Heart left ventricle (tissue), 13 donors: ENCODE measurements around the gene HOXA3.

Experiments used
- CTCF ChIP-seq, 12 donors: fragments of 200-600 bp; sonication (generic) in 4 of 12; IDR thresholded peaks; one replicate each; pipeline versions ENCODE4 v1.5.0 to v1.8.0; 2018 to 2022; ENCODE audit warnings: antibody characterized with exemption in 12 of 12, mild to moderate bottlenecking in 5 of 12
- POLR2A ChIP-seq, 2 donors: fragments of 450-650 bp; IDR thresholded peaks; one replicate each; pipeline ENCODE4 v1.6.1; 2017; ENCODE audit warnings: antibody characterized with exemption in 2 of 2, mild to moderate bottlenecking in 2 of 2, moderate library complexity in 2 of 2
- donor health status: ischemic (EF 13 %, LVEDD 7.1; RV severe dilation, severe dysfunction).
- donor health status: DM: no; HTN: yes; CAD: no.
- donor health status: DM: no; HTN: no; CAD: no.
- donor health status: ischemic (EF 25% LVEDD 6.9; RV normal size, moderate dysfunction).
- donor health status: ischemic (EF 25% LVEDD 5.7; RV mildly dilated, moderate dysfunction).
- donor health status: ischemic (EF 35%, LVEDD 5.7; RV mildly dilated, moderate dysfunction).
- donor health status: nonischemic (EF 11% LVEDD 7.7; RV severe dilation, severe dysfunction).
- donor health status: DM: yes; HTN: yes; CAD: no.
- donor health status: PGD.
- donor health status: ischemic (EF 29% LVEDD 5.4; RV normal size, mild dysfunction).
- donor health status: nonischemic (EF 23%, LVEDD 6.1; RV moderate dilation, normal function).

GRCh38 chr7:27171325-27171636, 18.9 kb upstream of the HOXA3 start:
- TF ChIP-seq POLR2A (IDR thresholded peaks at IDR 0.05) (no peak), CTCF (IDR thresholded peaks at IDR 0.05) (no peak)
